ENCODE measurements around the gene CCL3.

CCL3 gene

GRCh38 chr17:36131421-36131820 lies 41.5 kb upstream of the CCL3 start:
- no peak for TF ChIP-seq CTCF (IDR thresholded peaks at IDR 0.05)

GRCh38 chr17:36130346-36130745 lies 40.4 kb upstream of the CCL3 start:
- TF ChIP-seq CTCF (IDR thresholded peaks at IDR 0.05) = no peak

- TF ChIP-seq CTCF (IDR thresholded peaks at IDR 0.05) = no peak
Measured at GRCh38 chr17:36129616-36130015, 39.7 kb upstream of the CCL3 start.

- no peak for TF ChIP-seq CTCF (IDR thresholded peaks at IDR 0.05)
Measured at GRCh38 chr17:36128411-36128978, 38.6 kb upstream of the CCL3 start.

- no peak for TF ChIP-seq CTCF (IDR thresholded peaks at IDR 0.05)
Measured at GRCh38 chr17:36127911-36128310, 38.0 kb upstream of the CCL3 start.

- no peak for TF ChIP-seq CTCF (IDR thresholded peaks at IDR 0.05)
Measured at GRCh38 chr17:36127199-36127893, 37.4 kb upstream of the CCL3 start.

GRCh38 chr17:36124879-36125824 lies 35.2 kb upstream of the CCL3 start:
- TF ChIP-seq CTCF (IDR thresholded peaks at IDR 0.05) = no peak
